ENCODE data around the gene EXOSC2.

The EXOSC2 gene, protein sequence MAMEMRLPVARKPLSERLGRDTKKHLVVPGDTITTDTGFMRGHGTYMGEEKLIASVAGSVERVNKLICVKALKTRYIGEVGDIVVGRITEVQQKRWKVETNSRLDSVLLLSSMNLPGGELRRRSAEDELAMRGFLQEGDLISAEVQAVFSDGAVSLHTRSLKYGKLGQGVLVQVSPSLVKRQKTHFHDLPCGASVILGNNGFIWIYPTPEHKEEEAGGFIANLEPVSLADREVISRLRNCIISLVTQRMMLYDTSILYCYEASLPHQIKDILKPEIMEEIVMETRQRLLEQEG

DNA sequence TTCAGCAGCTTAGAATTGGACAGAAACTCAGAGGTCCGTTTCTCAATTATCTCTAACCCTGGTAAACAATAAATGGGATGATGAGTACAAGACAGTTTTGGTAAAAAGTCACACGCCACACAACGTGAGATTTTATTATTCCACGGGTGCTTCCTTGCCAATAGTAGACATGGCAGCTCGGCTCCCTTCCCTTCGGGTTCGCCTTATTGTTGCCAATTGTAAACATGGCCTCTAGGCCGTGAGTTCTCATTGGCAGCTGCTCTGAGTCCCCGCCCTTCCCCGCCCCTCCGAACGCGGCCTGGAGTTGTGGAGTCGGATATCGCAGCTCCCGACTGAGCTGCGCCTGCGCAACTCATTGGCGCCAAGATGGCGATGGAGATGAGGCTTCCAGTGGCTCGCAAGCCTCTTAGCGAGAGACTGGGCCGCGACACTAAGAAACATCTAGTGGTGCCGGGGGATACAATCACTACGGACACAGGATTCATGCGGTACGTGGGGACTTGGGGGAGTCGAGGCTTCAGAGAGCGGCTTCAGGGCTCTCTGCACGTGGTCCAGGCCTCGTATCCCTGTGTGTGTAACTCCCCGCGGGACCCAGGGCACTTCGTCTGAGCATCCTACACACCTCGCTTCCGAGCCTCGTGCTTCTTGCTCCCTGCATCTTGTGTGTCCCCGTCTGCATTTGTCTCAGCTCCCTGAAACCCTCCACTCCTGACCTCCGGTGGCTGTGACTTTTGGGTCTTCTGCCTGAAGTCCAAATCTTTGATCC, at the start of gene EXOSC2:
TSS of gene EXOSC2 (plus strand) at position 355 of the 766 bp plus-strand sequence. CDS start at position 367, 12 bp downstream.
- DNase-seq, result peak; percentile 96

DNA sequence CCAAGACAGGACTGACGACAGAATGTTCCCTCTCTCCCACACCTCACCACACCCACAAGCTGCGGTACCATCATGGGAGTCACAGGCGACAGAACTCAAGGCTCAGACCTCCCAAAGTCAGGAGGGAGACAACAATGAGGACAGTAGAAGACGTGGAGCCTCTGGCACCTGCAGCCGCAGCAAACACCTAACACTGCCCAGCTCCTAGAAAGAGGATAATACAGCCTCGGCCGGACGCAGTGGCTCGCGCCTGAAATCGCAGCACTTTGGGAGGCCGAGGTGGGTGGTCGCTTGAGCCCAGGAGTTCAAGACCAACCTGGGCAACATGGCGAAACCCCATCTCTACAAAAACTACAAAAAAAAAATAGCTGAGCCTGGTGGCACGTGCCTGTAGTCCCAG, 42.4 kb upstream of the EXOSC2 start:
- no peak for DNase-seq

DNA sequence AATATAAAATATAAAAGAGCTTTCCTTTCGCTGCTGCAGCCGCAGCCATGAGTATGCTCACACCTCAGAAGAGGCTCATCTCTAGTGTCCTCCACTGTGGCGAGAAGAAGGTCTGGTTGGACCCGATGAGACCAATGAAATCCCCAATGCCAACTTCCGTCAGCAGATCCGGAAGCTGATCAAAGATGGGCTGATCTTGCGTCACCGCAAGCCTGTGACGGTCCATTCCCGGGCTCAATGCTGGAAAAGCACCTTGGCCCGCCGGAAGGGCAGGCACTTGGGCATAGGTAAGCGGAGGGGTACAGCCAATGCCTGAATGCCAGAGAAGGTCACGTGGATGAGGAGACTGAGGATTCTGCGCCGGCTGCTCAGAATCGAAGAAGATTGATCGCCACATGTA, 41.8 kb upstream of the EXOSC2 start:
- DNase-seq, result no peak

DNA sequence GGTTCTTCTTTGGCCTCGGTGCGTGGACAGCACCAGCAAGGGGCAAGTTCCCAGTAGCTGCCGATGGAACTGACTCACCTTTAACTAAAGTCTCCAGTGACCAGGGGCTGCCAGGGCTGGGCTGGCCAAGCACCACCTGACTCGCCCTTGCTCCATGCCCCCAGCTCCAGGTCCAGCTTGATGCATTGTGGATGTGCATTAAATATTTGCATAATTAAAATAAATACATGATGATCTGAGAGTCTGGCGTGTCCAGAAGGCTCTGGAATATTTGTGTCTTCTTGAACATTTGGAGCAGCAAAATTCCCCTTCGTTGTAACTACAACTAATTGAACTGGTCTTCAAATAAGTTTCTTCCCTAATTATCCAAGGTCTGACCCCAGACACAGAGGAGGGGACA, 38.7 kb upstream of the EXOSC2 start:
- no peak for DNase-seq

DNA sequence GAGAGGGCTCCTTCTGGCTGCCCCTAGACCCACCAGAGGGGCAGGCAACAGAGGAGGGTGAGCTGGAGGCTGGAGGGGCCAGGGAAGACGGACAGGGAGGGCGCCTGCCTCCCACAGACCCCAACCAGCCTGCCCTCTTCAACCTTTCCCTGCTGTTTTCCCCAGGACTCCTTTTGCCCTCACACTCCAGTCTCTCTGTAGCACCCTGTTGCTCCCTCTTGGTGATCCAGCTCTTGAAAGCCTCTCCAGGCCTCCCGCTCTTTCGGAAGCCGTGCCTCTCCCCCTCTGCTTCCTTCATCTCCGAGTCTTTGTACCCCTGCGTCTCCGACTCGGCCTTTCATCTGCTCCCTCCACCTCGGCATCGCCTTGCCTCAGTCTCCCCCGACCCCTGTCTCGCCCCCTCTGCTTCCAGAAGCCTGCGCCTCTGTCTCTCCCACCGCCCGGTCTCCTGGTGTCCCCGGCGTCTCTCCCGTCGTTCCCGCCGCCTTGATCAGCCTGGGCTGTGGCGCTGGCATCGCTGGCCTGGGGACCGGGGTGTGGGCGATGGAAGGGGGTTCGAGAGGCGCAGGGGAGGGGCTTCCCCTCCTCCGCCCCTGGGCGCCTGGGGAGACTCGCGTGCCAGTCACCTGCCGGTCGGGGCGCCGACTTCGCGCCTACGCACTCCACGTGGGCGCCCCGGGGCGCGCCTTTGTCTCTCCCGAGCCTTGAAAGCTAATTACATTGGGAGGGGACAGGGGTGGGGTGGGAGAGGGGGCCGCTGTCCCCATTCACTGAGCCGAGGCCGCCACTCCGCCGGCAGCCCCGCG, 34.5 kb upstream of the EXOSC2 start:
- no peak for DNase-seq

DNA sequence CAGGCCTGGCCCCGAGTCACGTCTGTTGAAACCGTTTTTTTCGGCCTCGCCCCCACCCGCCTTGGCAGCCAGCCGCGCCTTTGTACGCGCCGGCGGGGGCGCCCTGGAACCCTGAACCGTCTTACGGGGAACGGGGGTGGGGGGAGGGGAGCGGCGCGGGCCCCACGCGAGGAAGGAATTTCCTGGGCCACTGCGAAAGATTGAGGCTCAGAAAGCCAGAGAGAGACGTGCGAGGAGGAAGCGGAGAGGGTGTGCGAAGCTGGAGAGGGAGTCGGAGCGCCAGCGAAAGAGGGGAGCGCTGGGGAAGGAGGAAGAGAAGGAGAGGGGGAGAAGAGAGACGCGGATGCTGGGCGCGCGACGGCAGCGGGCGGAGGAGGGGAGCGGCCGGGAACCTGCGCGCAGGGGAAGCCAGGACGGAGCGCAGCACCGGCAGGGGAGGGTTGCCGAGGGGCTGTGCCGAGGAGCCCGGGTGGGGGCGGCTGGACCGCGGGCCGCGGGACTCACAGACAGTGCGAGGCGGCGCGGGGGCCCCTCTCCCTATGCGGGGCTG, 33.8 kb upstream of the EXOSC2 start:
- no peak for DNase-seq

DNA sequence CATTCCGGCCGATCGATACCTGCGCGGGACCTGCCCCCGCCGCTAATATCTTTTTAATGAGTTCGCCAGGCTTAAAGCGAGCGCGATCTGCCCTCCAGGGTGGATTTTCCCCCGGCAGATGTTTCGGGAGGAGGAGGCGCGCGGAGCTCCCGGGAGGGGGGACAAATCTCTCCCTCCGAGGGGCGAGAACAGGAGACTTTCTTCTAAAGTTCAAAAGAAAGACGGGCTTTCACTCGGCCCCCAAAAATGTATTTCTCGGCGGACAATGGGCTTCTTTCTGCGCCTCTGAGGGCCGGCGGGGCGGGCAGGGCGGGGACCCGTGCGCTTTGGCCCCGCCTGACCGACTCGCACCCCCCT, 33.3 kb upstream of the EXOSC2 start:
- no peak for DNase-seq

DNA sequence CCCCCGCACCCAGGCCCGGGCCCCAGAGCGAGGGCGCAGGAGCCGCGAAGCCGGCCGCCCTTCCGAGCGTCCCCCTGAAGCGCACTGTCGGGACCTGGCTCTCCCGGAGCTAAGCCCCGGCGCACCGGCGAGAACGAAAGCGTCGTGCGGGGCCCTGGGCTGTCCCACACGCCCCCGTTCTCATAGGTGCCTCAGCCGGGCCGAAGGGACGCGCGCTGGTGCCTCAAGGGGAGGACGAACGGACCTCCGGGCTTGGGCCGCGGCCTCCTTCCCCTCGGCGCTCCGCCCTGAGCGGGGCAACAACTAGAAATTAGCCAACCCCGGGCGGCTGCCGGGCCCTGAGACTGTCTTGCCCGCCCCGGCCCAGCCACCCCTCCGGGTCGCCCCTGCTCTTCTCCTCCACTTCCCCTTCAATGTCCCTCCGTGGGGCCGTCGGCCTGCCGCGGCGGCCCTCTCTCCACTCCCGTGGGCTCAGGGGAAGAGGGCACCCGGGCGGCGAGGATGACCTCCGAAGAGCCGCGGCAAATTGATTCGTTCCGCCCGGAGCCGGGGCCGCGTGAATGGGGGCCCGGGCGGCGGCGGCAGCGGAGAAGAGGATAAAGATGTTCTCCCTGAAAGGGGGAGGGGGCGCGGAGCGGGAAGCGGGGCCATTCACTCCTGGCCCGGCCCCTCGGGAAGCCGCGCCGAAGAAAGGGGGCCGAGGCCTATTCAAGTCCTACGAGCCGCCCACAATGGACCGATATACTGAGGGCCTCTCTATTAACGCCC, 32.7 kb upstream of the EXOSC2 start:
- DNase-seq, result no peak

DNA sequence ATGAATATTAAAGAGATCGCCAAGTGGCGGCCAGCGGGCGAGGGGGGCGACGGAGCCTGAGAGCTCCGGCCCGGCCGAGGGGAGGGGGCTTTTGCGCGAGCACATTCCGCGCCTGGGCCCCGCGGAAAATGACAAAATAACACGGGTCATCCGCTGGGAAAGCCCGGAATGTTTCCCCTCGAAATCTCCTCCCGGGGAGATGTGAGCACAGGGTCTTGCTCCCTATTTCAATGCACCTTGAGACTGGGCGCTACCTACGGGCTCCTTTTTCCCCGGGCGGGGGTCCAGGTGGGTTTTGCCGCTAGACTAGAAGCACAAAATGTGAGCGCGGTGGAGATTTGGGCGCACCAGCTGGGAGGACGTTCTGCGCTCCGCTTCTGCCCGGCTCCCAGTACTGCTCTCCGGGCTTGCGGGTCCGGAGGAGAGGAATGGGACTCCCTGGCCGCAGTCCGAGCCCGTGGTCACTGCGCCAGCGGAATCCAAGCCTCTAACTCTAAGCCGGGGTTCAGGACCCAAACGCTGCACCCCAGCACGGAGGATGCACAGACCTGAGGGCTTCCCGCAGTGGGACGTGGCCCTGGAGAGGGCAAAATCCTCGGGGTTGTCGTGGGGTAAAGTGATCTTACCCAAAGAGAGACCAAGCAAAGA, 32.0 kb upstream of the EXOSC2 start:
- DNase-seq, result no peak

DNA sequence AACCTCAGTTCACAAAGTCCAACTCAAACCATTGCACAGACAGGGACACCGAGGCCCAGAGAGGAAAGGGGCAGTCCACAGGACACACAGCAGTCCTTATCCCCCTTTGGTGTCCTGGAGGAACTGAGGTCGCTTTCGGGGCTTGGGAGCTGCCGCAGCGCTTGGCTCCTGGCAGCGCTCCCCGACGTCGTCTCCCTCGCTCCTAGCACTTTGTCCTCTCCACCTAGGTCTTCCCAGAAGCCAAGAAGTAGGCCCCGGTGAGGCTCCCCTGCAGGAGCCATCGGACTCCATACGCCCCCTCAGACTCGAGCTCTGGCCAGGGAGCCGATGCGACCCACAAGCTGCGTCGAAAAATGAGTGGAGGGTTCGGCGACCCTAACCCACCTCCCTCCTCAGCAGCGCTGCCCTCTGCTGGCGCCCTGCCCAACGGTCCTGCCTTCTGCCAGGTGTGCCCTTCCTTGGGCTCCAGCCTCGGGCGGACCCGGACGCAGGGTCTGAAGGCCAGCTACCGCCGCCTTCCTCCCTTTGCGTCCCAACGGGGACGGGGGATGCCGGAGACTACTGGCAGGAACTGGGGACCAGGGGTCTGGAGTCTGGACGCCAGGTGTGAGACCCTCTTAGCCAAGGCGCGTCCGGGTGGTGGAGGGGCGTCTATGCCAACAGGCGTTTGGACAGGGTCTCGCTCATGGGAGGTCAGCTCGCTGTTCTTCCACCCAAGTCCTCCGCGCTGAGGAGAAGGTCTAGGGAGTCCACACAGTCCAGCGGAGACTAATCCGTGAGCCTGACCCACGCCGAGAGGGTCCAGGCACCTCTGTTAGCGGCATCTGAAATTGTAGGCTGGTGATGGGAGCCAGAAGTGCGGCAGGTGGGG, 31.2 kb upstream of the EXOSC2 start:
- DNase-seq, result no peak

DNA sequence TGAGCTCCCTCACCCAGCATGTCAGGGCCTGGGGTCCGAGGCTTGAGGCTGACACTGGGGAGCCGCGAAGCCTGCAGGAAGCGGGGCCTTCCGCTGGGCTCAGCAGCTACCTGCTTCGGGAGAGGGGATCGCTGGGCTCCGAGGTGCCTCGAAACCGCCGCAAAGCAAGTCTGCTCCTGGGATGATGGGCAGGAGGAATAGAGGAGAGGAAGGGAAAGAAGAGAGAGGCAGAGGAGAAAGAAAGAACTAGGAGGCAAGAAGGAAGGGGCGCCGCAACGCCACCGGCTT, 30.7 kb upstream of the EXOSC2 start:
- no peak for DNase-seq

DNA sequence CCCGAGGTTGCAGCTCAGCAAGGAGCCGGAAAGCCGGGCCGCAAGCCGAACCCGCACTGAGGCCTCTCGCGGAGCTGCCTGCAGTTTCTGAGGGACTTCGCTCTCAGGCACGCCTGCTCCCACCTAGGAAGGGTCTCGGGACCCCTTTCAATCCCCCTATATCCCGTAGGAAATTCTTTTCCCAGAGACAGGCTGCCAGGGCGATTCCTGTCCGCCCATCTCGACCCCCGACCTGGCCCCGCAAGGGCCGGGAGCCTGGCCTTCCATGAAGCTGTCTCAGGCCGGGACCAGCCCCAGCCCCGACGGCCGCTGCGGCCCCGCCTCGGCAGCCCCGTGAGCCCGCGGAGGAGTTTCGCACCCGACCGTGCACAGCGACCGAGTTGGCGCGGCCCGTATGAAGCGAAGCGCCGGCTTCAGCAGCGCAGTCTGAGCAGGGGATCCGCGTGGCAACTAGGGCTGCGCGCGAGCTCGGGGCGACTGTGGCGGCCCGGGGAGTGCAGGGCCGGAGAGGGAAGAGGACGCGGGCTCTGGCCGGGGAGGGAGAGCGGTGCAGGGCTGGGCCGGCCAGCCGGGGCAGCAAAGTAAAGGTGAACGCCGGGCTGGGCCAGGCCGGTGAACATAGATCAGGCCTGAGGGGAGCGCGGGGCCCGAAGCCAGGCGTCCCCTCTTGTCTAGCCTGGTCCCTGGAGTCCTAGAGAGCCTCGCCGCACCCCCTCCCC, 30.2 kb upstream of the EXOSC2 start:
- peak; percentile 65 for DNase-seq

DNA sequence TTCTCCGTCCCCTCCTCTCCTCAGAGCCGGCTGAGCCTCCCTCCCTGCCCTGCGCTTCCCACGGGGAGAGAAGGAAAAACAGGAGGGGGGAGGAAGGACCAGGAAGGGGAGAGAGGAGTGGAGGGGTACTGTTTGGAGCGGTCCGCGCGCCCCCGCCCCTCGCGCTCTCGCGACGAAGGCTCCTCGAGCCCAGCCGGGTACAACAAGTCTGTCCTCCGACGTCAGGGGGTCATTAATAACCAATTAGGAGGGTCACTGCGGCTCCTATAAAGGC, 29.7 kb upstream of the EXOSC2 start:
- no peak for DNase-seq

DNA sequence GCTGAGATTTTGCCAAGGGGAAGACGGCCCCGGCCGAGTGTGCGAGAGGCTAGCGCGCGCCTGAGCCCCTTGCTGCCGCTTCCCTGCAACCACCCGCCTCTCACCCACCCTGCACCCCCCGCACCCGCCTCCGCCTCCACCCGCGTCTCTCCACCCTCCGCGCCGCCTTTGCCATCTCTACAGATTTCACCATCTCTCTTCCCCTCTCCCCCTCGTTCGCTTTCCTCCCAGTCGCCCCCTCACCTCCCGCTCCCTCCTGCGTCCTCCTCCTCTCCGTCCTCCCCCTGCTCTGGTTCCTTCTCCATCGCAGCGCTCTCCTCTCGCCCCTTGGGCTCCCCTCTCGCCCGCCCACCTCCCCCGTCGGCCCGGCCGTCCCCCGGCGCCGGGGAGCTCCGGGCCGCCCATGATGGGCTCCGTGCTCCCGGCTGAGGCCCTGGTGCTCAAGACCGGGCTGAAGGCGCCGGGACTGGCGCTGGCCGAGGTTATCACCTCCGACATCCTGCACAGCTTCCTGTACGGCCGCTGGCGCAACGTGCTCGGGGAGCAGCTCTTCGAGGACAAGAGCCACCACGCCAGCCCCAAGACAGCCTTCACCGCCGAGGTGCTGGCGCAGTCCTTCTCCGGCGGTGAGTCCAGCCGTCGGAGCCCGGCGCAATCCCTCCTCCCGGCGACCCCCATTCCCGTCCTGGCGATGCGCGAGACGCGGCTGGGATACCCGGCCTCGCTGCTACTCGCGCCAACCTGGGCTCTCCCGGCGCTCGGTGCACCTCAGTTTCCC, 29.1 kb upstream of the EXOSC2 start, which contains the start of gene PRDM12:
TSS of gene PRDM12 (plus strand) at position 344 of the 778 bp plus-strand sequence. CDS start at position 404, 60 bp downstream.
- no peak for DNase-seq

DNA sequence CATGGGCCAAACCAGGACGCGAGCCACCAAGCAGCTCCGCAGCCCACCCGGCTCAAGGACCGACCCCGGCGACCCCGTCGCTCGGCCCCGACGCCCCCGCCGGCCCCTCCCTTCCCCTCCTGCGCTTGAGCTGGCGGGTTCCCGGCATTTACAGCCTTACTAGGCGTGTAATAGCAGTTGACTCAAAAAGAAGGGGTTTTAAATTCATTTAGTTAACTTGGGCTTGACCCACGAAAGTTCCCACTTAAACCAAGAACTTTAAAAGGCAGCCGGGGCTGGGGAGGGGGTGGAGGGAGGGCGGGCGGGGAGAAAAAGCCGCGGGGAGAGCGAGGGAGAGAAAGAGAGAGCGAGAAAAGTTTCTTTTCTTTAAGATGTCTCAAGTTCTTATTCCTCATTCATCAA, 28.6 kb upstream of the EXOSC2 start:
- DNase-seq, result no peak

DNA sequence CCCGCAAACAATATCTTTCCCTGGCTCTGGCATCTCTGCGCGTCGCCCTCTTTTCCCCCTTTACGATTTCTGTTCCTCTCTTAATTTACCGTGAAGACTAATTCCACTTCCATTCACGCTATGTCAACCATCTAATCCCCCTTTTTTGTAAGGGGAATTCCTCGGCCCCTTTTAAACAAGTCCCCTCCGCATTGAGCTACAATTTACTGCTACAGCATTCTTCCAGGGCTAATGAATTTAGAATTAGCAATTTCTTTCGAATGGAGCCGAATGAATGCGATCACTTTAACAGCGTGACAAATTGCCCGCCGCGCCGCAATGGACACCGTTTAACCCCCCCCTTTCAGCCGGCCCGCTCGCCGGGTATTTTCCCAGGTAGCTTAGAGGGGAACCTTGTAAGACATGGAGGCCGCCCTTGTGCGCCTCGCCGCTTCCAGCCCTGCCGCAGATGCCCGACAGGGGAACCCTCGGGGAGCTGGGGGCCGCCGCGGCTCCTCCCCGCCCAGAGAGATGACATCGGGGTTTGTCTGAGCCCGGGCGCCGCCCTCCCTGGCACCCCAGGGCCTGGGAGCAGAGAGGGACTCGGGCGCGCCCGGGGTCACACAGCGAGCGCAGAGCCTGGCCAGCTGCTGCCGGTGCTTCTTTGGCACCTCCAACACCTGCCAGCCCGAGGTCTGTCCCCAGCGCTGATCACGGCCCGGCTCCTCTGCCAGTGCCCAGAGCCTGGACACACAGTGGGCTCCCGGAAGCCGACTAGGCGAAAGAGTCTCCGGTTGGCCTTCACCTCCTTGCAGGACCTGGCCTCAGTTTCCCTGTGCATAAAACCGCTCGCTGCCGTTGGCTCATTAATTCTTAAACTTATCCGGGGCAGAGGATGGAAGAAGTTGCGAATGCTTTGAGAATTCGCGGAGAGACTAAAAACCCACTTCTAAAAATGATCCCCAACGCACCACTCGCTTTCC, 27.9 kb upstream of the EXOSC2 start:
- no peak for DNase-seq

DNA sequence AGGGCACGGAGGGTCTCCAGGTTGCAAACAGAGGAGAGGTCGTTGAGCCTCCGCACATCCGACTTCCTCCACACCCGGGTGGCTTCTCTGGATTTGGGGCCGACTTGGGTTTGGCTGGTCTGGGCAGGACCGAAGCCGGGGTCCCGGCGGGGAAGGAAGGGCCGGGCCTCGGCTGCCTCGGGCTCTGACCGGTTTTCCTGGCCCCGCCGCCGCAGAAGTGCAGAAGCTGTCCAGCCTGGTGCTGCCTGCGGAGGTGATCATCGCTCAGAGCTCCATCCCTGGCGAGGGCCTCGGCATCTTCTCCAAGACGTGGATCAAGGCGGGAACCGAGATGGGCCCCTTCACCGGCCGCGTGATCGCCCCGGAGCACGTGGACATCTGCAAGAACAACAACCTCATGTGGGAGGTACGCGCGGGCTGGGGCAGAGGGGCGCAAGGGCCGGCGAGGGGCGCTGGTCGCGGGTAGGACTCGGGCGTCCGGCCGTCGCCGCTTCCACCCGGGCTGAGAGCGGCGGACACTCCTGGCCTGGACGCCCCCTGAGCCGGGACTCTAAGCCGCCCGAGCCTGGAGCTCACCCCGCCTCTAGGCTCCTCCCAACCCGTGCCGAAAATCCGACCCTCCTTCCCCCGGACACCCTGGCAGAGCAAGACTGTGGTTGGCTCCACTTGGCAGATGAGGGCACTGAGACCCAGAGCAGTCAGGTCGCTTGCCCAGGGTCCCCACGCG, 27.0 kb upstream of the EXOSC2 start:
- no peak for DNase-seq

DNA sequence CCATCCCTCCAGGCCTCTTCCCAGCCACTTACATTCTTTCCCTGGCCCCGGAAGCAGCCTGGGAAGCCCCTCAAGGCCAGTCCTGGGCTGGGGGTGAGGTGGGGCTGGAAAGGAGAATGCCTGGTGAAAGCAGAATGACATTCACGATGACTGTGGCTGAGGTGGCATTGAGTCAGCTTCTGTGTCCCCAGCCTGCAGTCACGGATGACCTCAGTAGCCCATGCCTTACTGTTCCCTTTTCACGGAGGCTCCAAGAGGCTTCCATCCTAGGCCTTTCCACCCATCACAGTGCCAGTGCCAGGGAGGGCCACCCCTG, 26.5 kb upstream of the EXOSC2 start:
- no peak for DNase-seq
